WTC11 (cell line): ENCODE data around the gene SLC26A8. TPM values are rescaled to one million over a fixed set of nuclear protein-coding genes. Genes with fewer than 3 reads are reported as not detected.

Experiments
- ATAC-seq: fragments of 200-7000 bp; cut with Tn5 transposase; 2 replicates; pipeline ENCODE4 v1.10.0; 2021; ENCODE audit warnings: mild to moderate bottlenecking, moderate library complexity
- CTCF ChIA-PET: fragments of 300-600 bp; sonication (Branson Sonifier 250); formaldehyde crosslinking; loops from one replicate; lab custom pipeline; 2021; ENCODE audit warnings: antibody characterized with exemption; lab: Charles Lee
- POLR2A ChIA-PET: fragments of 350-600 bp; sonication (Branson Sonifier 250); formaldehyde crosslinking; loops from one replicate; lab custom pipeline; 2021; ENCODE audit warnings: antibody characterized with exemption; lab: Charles Lee
- DNase-seq: peaks from one replicate; pipeline ENCODE4 v3.0.0; 2021; ENCODE audit warnings: low spot score
- H3K27ac Mint-ChIP-seq: 2 replicates; pipeline ENCODE4 v1.8.0; 2021; ENCODE audit warnings: mixed read lengths
- H3K27me3 Mint-ChIP-seq: 2 replicates; pipeline ENCODE4 v1.8.0; 2021; ENCODE audit warnings: low read depth, mild to moderate bottlenecking, moderate library complexity, mixed read lengths
- H3K36me3 Mint-ChIP-seq: 2 replicates; pipeline ENCODE4 v1.8.0; 2021; ENCODE audit warnings: mixed read lengths
- H3K4me1 Mint-ChIP-seq: 2 replicates; pipeline ENCODE4 v1.8.0; 2022; ENCODE audit warnings: mixed read lengths
- H3K4me3 Mint-ChIP-seq: 2 replicates; pipeline ENCODE4 v1.8.0; 2021; ENCODE audit warnings: mild to moderate bottlenecking, moderate library complexity, mixed read lengths
- H3K9me3 Mint-ChIP-seq: 2 replicates; pipeline ENCODE4 v1.8.0; 2021; ENCODE audit warnings: mixed read lengths
- ATF6 ChIP-seq: sonication (generic); formaldehyde crosslinking; IDR thresholded peaks from 2 replicates; pipeline ENCODE4 v1.8.1; 2023; ENCODE audit warnings: mild to moderate bottlenecking, missing genetic modification reagents
- E2F1 ChIP-seq: sonication (generic); formaldehyde crosslinking; IDR thresholded peaks from 2 replicates; pipeline ENCODE4 v1.8.0; 2022; ENCODE audit warnings: mild to moderate bottlenecking, missing genetic modification reagents
- ELF4 ChIP-seq: sonication (generic); formaldehyde crosslinking; IDR thresholded peaks from 2 replicates; pipeline ENCODE4 v1.8.1; 2022; ENCODE audit warnings: low read depth, mild to moderate bottlenecking, moderate library complexity, missing genetic modification reagents
- FOXK1 ChIP-seq: sonication (generic); formaldehyde crosslinking; IDR thresholded peaks from 2 replicates; pipeline ENCODE4 v1.8.0; 2022; ENCODE audit warnings: mild to moderate bottlenecking, moderate library complexity, missing genetic modification reagents
- JUN ChIP-seq: sonication (generic); formaldehyde crosslinking; IDR thresholded peaks from 2 replicates; pipeline ENCODE4 v1.8.0; 2023; ENCODE audit warnings: mild to moderate bottlenecking, missing genetic modification reagents
- MLX ChIP-seq: sonication (generic); formaldehyde crosslinking; IDR thresholded peaks from 2 replicates; pipeline ENCODE4 v1.8.1; 2023; ENCODE audit warnings: mild to moderate bottlenecking, missing genetic modification reagents, moderate library complexity
- MXD4 ChIP-seq: fragments of 250-450 bp; sonication (Bioruptor Pico); IDR thresholded peaks from 2 replicates; pipeline ENCODE4 v1.8.0; 2021; ENCODE audit warnings: mild to moderate bottlenecking, moderate library complexity, borderline replicate concordance
- NFATC4 ChIP-seq: fragments of 250-450 bp; sonication (Bioruptor Pico); IDR thresholded peaks from 2 replicates; pipeline ENCODE4 v1.9.0; 2021; ENCODE audit warnings: mild to moderate bottlenecking
- NR2C2 ChIP-seq: sonication (generic); formaldehyde crosslinking; IDR thresholded peaks from 2 replicates; pipeline ENCODE4 v1.8.0; 2022; ENCODE audit warnings: mild to moderate bottlenecking, missing genetic modification reagents
- OVOL2 ChIP-seq: fragments of 250-450 bp; sonication (Bioruptor Pico); IDR thresholded peaks from 2 replicates; pipeline ENCODE4 v1.9.0; 2021; ENCODE audit warnings: mild to moderate bottlenecking, borderline replicate concordance
- PRRX2 ChIP-seq: fragments of 250-450 bp; sonication (Bioruptor Pico); IDR thresholded peaks from 2 replicates; pipeline ENCODE4 v1.8.0; 2021; ENCODE audit warnings: mild to moderate bottlenecking
- SOX15 ChIP-seq: fragments of 250-450 bp; sonication (Bioruptor Pico); IDR thresholded peaks from 2 replicates; pipeline ENCODE4 v1.9.0; 2021; ENCODE audit warnings: mild to moderate bottlenecking
- SP1 ChIP-seq: sonication (generic); formaldehyde crosslinking; conservative IDR thresholded peaks from 2 replicates; pipeline ENCODE4 v1.8.1; 2022; ENCODE audit warnings: missing genetic modification reagents
- ZNF232 ChIP-seq: sonication (generic); formaldehyde crosslinking; IDR thresholded peaks from 2 replicates; pipeline ENCODE4 v1.8.0; 2022; ENCODE audit warnings: mild to moderate bottlenecking, missing genetic modification reagents
- ZNF317 ChIP-seq: sonication (generic); formaldehyde crosslinking; IDR thresholded peaks from 2 replicates; pipeline ENCODE4 v1.8.1; 2023; ENCODE audit warnings: low read depth, mild to moderate bottlenecking, moderate library complexity, missing genetic modification reagents, borderline replicate concordance
- ZNF532 ChIP-seq: fragments of 250-450 bp; sonication (Bioruptor Pico); IDR thresholded peaks from 2 replicates; pipeline ENCODE4 v1.9.0; 2021; ENCODE audit warnings: mild to moderate bottlenecking, borderline replicate concordance
- ZNF671 ChIP-seq: fragments of 250-450 bp; sonication (Bioruptor Pico); IDR thresholded peaks from 2 replicates; pipeline ENCODE4 v1.8.0; 2021; ENCODE audit warnings: mild to moderate bottlenecking
- total RNA-seq: library from RNA; stranded (reverse); gene quantifications from 3 replicates; pipeline ENCODE4 v1.2.3, GENCODE V29; 2021
- TF ChIP-seq, protein P1 (sequence below): sonication (generic); formaldehyde crosslinking; IDR thresholded peaks from 2 replicates; pipeline ENCODE4 v1.8.1; 2022; ENCODE audit warnings: missing genetic modification reagents, borderline replicate concordance
- TF ChIP-seq, protein P2 (sequence below): fragments of 250-450 bp; sonication (Bioruptor Pico); conservative IDR thresholded peaks from 2 replicates; pipeline ENCODE4 v1.9.0; 2021; ENCODE audit warnings: mild to moderate bottlenecking
- TF ChIP-seq, protein P3 (sequence below): fragments of 250-450 bp; sonication (Bioruptor Pico); IDR thresholded peaks from 2 replicates; pipeline ENCODE4 v1.8.0; 2021; ENCODE audit warnings: mild to moderate bottlenecking
- TF ChIP-seq, protein P4 (sequence below): sonication (generic); formaldehyde crosslinking; IDR thresholded peaks from 2 replicates; pipeline ENCODE4 v1.8.1; 2022; ENCODE audit warnings: mild to moderate bottlenecking, missing genetic modification reagents, moderate library complexity, borderline replicate concordance

SLC26A8 gene
- total RNA-seq, 1 experiment from 2014 or later: 0.50 TPM

GRCh38 chr6:36061236-36061635, 36.8 kb upstream of the SLC26A8 start (continued):
- TF ChIP-seq, protein P1, sequence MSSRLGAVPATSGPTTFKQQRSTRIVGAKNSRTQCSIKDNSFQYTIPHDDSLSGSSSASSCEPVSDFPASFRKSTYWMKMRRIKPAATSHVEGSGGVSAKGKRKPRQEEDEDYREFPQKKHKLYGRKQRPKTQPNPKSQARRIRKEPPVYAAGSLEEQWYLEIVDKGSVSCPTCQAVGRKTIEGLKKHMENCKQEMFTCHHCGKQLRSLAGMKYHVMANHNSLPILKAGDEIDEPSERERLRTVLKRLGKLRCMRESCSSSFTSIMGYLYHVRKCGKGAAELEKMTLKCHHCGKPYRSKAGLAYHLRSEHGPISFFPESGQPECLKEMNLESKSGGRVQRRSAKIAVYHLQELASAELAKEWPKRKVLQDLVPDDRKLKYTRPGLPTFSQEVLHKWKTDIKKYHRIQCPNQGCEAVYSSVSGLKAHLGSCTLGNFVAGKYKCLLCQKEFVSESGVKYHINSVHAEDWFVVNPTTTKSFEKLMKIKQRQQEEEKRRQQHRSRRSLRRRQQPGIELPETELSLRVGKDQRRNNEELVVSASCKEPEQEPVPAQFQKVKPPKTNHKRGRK (CRISPR knock-in tag): no peak

- ATAC-seq: no peak
- H3K9me3 Mint-ChIP-seq: no peaks in the 10 kb centered on the region
- peaks cover 11% of the 10 kb centered on the region for H3K36me3 Mint-ChIP-seq
- CTCF ChIA-PET: no interaction called here
- TF ChIP-seq PRRX2 (CRISPR knock-in tag): no peak
- TF ChIP-seq MXD4: no peak
- TF ChIP-seq ZNF317 (CRISPR knock-in tag): no peak
- TF ChIP-seq ATF6 (CRISPR knock-in tag): no peak
- no peak for TF ChIP-seq SOX15
- TF ChIP-seq SP1 (CRISPR knock-in tag): no peak
- TF ChIP-seq OVOL2 (CRISPR knock-in tag): no peak
- no peak for TF ChIP-seq ZNF671 (CRISPR knock-in tag)
- TF ChIP-seq, protein P2, sequence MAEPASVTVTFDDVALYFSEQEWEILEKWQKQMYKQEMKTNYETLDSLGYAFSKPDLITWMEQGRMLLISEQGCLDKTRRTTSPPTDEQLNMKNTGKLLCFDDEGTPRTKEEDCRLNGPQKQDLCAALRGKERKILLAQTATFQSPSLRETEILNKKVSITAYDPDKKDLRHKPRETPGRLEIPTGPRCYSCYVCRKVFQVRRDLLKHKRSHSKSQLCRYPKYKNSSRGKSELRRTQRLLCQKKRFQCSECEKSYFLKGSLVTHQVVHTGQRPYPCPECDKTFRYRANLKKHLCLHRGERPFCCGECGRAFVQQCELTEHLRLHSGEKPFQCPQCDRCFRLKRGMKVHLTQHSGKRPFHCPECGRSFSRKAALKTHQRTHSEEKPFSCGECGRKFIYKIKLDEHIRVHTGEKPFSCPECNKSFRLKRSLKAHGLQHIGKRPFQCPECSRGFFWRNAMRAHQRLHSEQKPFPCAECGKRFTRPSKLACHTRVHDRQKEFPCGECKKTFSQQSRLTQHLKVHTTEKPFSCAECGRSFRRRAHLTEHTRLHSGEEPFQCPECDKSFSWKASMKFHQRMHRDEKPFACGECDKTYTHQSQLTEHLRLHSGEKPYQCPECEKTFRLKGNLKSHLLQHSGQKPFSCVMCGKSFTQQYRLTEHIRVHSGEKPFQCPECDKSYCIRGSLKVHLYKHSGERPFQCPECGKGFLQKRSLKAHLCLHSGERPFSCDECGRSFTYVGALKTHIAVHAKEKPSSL (CRISPR knock-in tag): no peak
- TF ChIP-seq ELF4 (CRISPR knock-in tag): no peak
- TF ChIP-seq MLX (CRISPR knock-in tag): no peak
- no peak for TF ChIP-seq JUN (CRISPR knock-in tag)
- TF ChIP-seq FOXK1 (CRISPR knock-in tag): no peak
- TF ChIP-seq E2F1 (CRISPR knock-in tag): no peak
- TF ChIP-seq, protein P3, sequence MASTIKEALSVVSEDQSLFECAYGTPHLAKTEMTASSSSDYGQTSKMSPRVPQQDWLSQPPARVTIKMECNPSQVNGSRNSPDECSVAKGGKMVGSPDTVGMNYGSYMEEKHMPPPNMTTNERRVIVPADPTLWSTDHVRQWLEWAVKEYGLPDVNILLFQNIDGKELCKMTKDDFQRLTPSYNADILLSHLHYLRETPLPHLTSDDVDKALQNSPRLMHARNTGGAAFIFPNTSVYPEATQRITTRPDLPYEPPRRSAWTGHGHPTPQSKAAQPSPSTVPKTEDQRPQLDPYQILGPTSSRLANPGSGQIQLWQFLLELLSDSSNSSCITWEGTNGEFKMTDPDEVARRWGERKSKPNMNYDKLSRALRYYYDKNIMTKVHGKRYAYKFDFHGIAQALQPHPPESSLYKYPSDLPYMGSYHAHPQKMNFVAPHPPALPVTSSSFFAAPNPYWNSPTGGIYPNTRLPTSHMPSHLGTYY: no peak
- TF ChIP-seq ZNF232 (CRISPR knock-in tag): no peak
- TF ChIP-seq, protein P4, sequence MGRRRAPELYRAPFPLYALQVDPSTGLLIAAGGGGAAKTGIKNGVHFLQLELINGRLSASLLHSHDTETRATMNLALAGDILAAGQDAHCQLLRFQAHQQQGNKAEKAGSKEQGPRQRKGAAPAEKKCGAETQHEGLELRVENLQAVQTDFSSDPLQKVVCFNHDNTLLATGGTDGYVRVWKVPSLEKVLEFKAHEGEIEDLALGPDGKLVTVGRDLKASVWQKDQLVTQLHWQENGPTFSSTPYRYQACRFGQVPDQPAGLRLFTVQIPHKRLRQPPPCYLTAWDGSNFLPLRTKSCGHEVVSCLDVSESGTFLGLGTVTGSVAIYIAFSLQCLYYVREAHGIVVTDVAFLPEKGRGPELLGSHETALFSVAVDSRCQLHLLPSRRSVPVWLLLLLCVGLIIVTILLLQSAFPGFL (CRISPR knock-in tag): no peak
- TF ChIP-seq NR2C2 (CRISPR knock-in tag): no peak
- no peak for TF ChIP-seq ZNF532 (CRISPR knock-in tag)
- TF ChIP-seq NFATC4 (CRISPR knock-in tag): no peak
- TF ChIP-seq, all 79 proteins: peak for 0
- 0 out of 2 replicates have a peak overlapping the region, but pooled peaks have one; percentile 23 for H3K27ac Mint-ChIP-seq
- no peaks in the 10 kb centered on the region for H3K4me1 Mint-ChIP-seq
- H3K4me3 Mint-ChIP-seq: no peak overlapping the region
- no peak for DNase-seq
- no peaks in the 10 kb centered on the region for H3K27me3 Mint-ChIP-seq
- POLR2A ChIA-PET: no interaction called here
These were observed 31.7 kb upstream of the SLC26A8 start for GRCh38 chr6:36056178-36056577.
